HG02610 (cell line): ENCODE results near the gene ZC3H4.

ENCODE experiments used
- ATAC-seq: cut with Tn5 transposase; IDR thresholded peaks from one replicate; pipeline ENCODE4 v1.9.1; 2021; ENCODE audit warnings: mild to moderate bottlenecking, moderate library complexity; ENCODE audit not compliant: unreplicated experiment

ZC3H4 gene

DNA sequence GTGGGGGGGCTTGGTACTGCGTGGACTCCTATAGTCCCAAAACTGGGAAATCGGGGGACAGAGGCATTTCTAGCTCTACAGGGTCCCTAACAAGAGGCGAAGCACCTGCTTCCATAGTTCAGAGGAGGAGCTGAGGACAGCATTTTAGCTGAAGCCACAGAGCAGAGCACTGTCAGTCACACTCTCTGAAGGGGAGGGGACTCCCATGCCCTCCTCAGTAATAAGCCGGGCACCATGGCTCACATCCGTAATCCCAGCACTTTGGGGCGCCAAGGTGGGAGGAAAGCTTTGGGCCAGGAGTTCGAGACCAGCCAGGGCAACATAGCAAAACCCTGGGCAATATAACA, 90.2 kb downstream of the ZC3H4 start:
- ATAC-seq, result no peak

DNA sequence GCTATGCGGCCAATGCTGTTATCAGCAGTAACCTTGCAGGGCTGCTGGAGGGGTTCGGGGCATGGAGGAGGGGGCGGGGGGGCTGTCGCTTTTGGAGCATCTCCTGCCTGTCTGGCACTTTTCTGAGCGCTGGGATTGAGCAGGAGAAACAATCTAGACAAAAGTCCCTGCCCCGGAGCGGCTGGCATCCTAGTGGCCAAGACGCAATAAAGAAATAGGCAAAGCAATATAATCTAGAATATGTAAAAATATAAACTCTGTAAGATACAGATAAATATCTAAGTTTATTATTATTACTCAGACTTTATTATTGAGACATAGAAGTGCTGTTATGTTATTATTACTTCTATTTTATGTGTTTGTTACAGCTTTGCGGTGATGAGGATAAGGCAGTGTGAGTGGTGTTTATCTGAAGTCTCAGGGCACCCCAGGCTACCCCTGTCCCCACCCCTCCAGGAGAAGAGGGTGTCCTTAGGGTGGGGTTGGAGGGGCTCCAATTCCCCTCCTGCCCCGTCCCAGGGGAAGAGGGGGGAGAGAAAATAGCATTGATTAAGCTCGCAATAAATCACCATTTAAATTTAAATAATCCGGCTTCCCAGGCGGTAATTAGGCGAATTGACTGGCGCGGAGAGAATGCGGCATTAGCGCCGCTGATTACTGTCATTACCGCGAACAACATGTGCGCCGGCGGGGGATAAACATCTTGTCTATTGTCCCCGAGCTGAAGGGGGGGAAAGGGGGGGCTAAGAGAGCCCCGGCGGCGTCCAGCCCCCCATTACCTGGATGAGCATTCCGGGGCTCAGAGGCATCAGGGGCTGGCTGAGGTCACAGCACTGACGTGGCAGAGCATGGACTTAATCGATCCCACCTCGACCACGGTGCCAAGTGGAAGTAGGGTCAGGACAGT, 90.8 kb downstream of the ZC3H4 start:
- ATAC-seq, result no peak

DNA sequence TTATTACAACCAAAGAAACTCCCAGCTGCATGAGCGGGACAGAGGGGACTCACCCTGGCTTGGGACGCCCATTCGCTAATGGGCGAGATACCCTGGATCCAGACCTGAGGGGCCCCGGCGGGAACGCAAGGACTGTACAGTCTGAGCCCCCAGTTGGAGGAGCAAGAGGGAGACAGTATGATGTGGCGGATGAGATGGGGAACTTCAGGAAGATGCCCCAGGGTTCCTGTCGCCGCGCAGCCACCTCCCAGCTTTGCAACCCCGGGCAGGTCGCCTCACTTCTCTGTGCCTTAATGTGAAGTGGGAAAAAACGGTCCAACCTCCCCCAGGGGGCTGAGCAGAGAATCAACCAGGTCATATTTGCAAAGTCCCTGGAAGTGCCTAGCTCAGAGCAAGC, 91.4 kb downstream of the ZC3H4 start:
- no peak for ATAC-seq

DNA sequence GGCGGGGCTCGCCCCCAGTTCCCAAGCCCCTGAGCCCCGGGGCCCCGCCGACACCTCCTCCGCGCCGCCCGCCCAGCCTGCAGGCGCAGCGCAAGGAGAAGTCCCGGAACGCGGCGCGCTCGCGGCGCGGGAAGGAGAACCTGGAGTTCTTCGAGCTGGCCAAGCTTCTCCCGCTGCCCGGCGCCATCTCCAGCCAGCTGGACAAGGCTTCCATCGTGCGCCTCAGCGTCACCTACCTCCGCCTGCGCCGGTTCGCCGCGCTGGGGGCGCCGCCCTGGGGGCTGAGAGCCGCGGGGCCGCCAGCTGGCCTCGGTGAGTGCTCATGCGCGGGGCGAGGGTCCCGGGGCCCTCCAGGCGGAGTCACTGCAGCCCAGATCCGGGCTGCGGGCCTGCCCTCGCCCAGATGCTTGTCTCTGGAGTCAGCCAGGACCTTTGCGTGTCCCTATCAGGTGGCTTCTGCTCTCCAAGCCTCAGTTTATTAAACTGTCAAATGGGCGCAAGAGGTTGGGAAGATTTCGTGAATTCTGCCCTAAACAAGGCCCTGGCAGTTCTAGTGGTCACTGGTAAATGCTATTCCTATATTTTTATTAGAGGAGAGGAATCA, 91.9 kb downstream of the ZC3H4 start:
- no peak for ATAC-seq

DNA sequence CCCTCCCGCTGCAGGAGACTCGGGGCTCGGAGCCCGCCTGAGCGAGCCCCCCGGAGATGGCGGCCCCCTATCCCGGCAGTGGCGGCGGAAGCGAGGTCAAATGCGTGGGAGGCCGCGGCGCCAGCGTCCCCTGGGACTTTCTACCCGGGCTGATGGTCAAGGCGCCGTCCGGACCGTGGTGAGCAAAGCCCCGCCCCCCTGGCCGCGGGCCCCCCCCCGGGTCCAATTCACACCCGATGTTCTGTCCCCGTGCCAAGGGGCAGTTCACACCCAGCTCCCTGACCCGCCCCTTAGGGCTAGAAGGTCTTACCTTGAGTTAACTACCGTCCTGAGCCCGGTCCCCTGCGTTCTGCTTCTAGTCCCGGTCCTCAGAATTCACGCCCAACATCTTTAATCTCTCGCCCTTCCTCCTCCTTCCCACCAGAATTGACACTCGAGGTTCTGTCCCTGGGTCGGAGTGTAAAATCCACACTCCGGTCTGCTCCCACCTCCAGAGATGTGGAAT, 92.5 kb downstream of the ZC3H4 start:
- no peak for ATAC-seq

DNA sequence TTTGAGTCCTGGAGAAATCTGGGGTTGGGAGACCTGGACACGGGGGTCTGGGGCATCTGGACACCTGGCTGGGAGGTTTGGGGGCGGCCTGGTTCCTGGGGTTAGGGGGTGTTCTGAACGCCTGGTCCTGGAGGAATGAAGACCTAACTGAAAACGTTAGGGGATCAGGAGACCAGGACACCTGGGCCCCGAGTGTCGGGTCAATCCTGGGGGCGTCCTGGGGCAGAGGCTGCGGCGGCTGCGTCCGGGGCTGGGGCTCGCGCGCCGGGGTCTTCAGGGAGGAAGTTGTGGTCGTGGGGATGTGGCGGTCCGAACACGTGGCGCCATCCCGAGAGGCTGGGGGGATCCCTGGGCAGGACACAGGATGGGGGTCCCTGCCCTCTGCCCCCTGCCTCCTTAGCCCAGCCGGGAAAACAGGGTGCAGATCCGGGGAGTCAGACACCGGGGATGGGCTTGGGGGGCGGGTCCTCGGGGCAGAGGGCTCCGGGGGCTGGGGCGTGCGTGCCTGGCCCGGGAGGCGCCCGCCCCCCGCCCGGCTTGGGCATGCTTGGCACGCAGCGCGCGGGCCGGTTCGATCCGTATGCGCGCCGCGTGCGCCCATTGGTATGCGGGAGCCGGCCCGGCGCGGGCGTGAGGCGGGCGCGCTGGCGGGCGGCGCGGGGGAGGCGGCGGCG, 93.3 kb downstream of the ZC3H4 start:
- ATAC-seq, result no peak

DNA sequence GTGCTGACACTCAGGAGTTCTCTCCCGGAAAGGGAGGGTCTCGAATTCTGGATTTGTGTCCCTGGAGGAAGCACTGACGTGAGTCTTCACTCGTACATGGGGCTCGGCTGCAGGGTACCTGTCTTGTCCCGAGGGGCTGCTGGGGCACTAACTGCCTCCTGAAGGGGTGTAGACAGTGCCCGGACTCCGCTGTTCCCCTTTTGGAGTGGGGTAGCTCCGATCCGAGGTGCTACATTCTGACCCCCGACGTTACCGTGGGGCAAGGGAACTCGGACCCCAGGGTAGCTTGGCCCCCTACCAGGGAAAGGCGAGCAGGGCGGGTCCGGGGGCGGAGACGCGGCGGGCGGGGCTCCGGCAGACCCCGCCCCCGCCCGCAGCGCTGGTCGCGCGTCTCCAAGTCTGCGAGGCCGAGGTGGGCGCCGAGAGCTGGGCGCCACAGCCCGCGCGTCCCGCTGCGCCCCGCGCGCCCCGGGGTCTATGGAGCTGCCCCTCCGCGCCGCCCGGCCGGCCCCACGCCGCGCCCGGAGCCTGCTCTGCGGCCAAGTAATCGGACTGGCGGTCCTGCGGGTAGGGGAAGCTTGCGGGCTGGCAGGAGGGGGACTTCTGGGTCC, 94.0 kb downstream of the ZC3H4 start, which contains the start of gene NPAS1:
Gene NPAS1 (plus strand): TSS at position 407 of the 611 bp plus-strand sequence. CDS start 1,211 bp downstream, outside the sequence.
- ATAC-seq, result no peak

DNA sequence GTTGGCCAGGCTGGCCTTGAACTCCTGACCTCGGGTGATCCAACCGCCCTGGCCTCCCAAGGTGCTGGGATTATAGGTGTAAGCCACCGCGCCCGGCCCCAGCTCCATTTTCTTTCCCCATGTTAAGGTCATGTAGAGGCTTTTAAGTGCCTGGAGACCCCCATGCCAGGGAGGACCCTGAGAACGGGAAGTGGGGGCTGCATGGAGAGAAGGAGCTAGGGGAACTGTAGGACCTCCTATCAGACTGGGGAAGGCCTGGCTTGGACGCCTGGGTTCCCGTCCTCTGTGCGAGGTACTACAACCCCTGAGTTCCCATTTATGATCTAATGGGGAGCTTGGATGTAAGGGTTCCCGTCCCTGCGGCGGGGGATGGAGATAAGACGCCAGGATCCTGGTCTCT, 94.7 kb downstream of the ZC3H4 start:
- ATAC-seq, result no peak
